Neural cell (in vitro differentiated cells): ENCODE measurements around the gene GOLGA6A. TPM values are rescaled to one million over a fixed set of nuclear protein-coding genes. Genes with fewer than 3 reads are reported as not detected.
"Not testable (repeated sequence)": the region's sequence is repeated elsewhere in the genome, so short reads cannot be mapped to it uniquely, and the experiment has no call there.

ENCODE experiments used
- H2AFZ ChIP-seq: fragments of 200-600, 300-800 bp; sonication (generic), shearing (Covaris generic); 2 replicates; pipeline ENCODE4 v1.6.0; 2014; ENCODE audit warnings: low read depth, mild to moderate bottlenecking, antibody characterized with exemption, low read length, moderate library complexity
- H3F3A ChIP-seq: fragments of 200-600 bp; shearing (Covaris generic); 2 replicates; pipeline ENCODE4 v1.6.1; 2016; ENCODE audit warnings: mild to moderate bottlenecking, moderate library complexity, mixed read lengths, antibody characterized with exemption, low read length; ENCODE audit not compliant: insufficient read depth, poor library complexity, severe bottlenecking
- H3K27ac ChIP-seq: fragments of 200-600, 300-800 bp; sonication (generic), shearing (Covaris generic); 2 replicates; pipeline ENCODE4 v1.5.1; 2014; ENCODE audit warnings: mild to moderate bottlenecking, low read length, moderate library complexity
- H3K27me3 ChIP-seq: fragments of 300-800, 200-600 bp; sonication (generic), shearing (Covaris generic); 2 replicates; pipeline ENCODE4 v1.6.0; 2014; ENCODE audit warnings: mild to moderate bottlenecking, low read depth, low read length, moderate library complexity; ENCODE audit not compliant: insufficient read depth
- H3K36me3 ChIP-seq: fragments of 300-800, 200-600 bp; sonication (generic), shearing (Covaris generic); 2 replicates; pipeline ENCODE4 v1.5.1; 2014; ENCODE audit warnings: mild to moderate bottlenecking, antibody characterized with exemption, low read length, moderate library complexity; ENCODE audit not compliant: insufficient read depth
- H3K4me2 ChIP-seq: fragments of 300-800, 200-600 bp; sonication (generic), shearing (Covaris generic); 2 replicates; pipeline ENCODE4 v1.6.0; 2014; ENCODE audit warnings: mild to moderate bottlenecking, low read length
- H3K4me3 ChIP-seq: fragments of 300-800, 200-600 bp; sonication (generic), shearing (Covaris generic); 2 replicates; pipeline ENCODE4 v1.5.1; 2014; ENCODE audit warnings: mild to moderate bottlenecking, low read length, moderate library complexity
- H3K79me2 ChIP-seq: fragments of 200-600 bp; shearing (Covaris generic); replicated peaks from 2 replicates; pipeline ENCODE4 v1.6.0; 2014; ENCODE audit warnings: mild to moderate bottlenecking, low read length, moderate library complexity; ENCODE audit not compliant: insufficient read depth
- H3K9ac ChIP-seq: fragments of 300-800, 200-600 bp; sonication (generic), shearing (Covaris generic); 2 replicates; pipeline ENCODE4 v1.6.1; 2016; ENCODE audit warnings: mild to moderate bottlenecking, low read length, mixed read lengths
- H3K9me2 ChIP-seq: fragments of 200-600 bp; shearing (Covaris generic); 2 replicates; pipeline ENCODE4 v1.6.1; 2016; ENCODE audit warnings: mild to moderate bottlenecking, low read length, mixed read lengths; ENCODE audit not compliant: insufficient read depth
- H3K9me3 ChIP-seq: fragments of 200-600, 300-800 bp; sonication (generic), shearing (Covaris generic); 2 replicates; pipeline ENCODE4 v1.6.1; 2016; ENCODE audit warnings: mild to moderate bottlenecking, mixed run types, low read length, moderate library complexity, mixed read lengths
- H4K20me1 ChIP-seq: fragments of 200-600 bp; shearing (Covaris generic); 2 replicates; pipeline ENCODE4 v1.6.1; 2016; ENCODE audit warnings: mild to moderate bottlenecking, mixed run types; ENCODE audit not compliant: insufficient read depth
- EP300 ChIP-seq: fragments of 450-650 bp; conservative IDR thresholded peaks from 2 replicates; pipeline ENCODE4 v1.6.1; 2014; ENCODE audit warnings: antibody characterized with exemption, mild to moderate bottlenecking, moderate library complexity; ENCODE audit not compliant: poor library complexity, severe bottlenecking
- EZH2 ChIP-seq: fragments of 200-600, 300-800 bp; shearing (Covaris generic), sonication (generic); IDR thresholded peaks from 2 replicates; pipeline ENCODE4 v1.6.1; 2014; ENCODE audit warnings: antibody characterized with exemption, low read length, borderline replicate concordance, mild to moderate bottlenecking; ENCODE audit not compliant: insufficient read depth, poor library complexity, severe bottlenecking
- MXI1 ChIP-seq: fragments of 450-650 bp; conservative IDR thresholded peaks from 2 replicates; pipeline ENCODE4 v1.6.1; 2014; ENCODE audit warnings: antibody characterized with exemption, mild to moderate bottlenecking; ENCODE audit not compliant: poor library complexity, severe bottlenecking
- POLR2AphosphoS5 ChIP-seq: IDR thresholded peaks from 2 replicates; pipeline ENCODE4 v1.6.1; 2012
- RAD21 ChIP-seq: fragments of 450-650 bp; conservative IDR thresholded peaks from 2 replicates; pipeline ENCODE4 v1.6.1; 2014; ENCODE audit warnings: antibody characterized with exemption, mild to moderate bottlenecking, moderate library complexity
- SMC3 ChIP-seq: fragments of 450-650 bp; conservative IDR thresholded peaks from 2 replicates; pipeline ENCODE4 v1.6.1; 2014; ENCODE audit warnings: antibody characterized with exemption, mild to moderate bottlenecking, moderate library complexity; ENCODE audit not compliant: poor library complexity
- TAF1 ChIP-seq: IDR thresholded peaks from 2 replicates; pipeline ENCODE4 v1.6.1; 2012; ENCODE audit warnings: low read depth
- polyA plus RNA-seq: library from polyadenylated mRNA; depleted of rRNA; stranded (reverse); fragments of >200 nt; gene quantifications from 2 replicates; pipeline ENCODE4 v1.2.3, GENCODE V29; 2014
- TF ChIP-seq, protein P1 (sequence below): fragments of 450-650 bp; IDR thresholded peaks from 2 replicates; pipeline ENCODE4 v1.5.1; 2014; ENCODE audit warnings: antibody characterized with exemption, mild to moderate bottlenecking, moderate library complexity; ENCODE audit not compliant: poor library complexity, severe bottlenecking
- TF ChIP-seq, protein P2 (sequence below): IDR thresholded peaks from 2 replicates; pipeline ENCODE4 v1.6.1; 2012; ENCODE audit warnings: borderline replicate concordance

Gene GOLGA6A
- polyA plus RNA-seq, 1 donor from 2014 or later: 0.50 TPM

DNA sequence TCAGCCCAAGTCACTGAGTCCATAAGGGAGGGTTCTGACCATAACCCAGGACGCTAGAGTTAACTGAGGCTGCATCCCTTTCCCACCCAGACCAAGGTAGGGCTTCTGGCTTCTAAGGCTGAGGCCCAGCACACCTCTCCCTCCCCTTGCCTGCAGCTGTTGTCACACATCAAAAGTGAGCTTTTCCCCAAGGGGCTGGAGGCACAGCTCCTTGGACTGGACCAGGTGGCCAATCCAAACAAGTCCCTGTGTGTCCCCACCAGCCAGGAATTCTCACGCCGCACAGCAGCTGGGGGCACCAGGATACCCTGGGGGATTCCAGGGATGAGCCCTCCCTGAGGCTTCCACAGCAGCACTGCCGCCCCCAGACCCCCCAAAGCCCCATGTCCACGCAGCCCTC, 25.8 kb upstream of the GOLGA6A start:
- Histone ChIP-seq H3K9me2 (no peaks in the 10 kb centered on the region), H4K20me1 (no peaks in the 10 kb centered on the region), H3K27ac (no peak overlapping the region), H2AFZ (no peak overlapping the region), H3K9me3 (no peaks in the 10 kb centered on the region), H3K9ac (no peak overlapping the region), H3K27me3 (no peaks in the 10 kb centered on the region), H3F3A (no peaks in the 10 kb centered on the region), H3K4me3 (no peak overlapping the region), H3K4me2 (no peak overlapping the region), H3K36me3 (no peaks in the 10 kb centered on the region), H3K79me2 (no peaks in the 10 kb centered on the region)
- TF ChIP-seq EZH2 (no peak), POLR2AphosphoS5 (no peak), SMC3 (no peak), TAF1 (no peak), EP300 (no peak), RAD21 (no peak), MXI1 (no peak)
- TF ChIP-seq, protein P1, sequence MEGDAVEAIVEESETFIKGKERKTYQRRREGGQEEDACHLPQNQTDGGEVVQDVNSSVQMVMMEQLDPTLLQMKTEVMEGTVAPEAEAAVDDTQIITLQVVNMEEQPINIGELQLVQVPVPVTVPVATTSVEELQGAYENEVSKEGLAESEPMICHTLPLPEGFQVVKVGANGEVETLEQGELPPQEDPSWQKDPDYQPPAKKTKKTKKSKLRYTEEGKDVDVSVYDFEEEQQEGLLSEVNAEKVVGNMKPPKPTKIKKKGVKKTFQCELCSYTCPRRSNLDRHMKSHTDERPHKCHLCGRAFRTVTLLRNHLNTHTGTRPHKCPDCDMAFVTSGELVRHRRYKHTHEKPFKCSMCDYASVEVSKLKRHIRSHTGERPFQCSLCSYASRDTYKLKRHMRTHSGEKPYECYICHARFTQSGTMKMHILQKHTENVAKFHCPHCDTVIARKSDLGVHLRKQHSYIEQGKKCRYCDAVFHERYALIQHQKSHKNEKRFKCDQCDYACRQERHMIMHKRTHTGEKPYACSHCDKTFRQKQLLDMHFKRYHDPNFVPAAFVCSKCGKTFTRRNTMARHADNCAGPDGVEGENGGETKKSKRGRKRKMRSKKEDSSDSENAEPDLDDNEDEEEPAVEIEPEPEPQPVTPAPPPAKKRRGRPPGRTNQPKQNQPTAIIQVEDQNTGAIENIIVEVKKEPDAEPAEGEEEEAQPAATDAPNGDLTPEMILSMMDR: no peak
- TF ChIP-seq, protein P2, sequence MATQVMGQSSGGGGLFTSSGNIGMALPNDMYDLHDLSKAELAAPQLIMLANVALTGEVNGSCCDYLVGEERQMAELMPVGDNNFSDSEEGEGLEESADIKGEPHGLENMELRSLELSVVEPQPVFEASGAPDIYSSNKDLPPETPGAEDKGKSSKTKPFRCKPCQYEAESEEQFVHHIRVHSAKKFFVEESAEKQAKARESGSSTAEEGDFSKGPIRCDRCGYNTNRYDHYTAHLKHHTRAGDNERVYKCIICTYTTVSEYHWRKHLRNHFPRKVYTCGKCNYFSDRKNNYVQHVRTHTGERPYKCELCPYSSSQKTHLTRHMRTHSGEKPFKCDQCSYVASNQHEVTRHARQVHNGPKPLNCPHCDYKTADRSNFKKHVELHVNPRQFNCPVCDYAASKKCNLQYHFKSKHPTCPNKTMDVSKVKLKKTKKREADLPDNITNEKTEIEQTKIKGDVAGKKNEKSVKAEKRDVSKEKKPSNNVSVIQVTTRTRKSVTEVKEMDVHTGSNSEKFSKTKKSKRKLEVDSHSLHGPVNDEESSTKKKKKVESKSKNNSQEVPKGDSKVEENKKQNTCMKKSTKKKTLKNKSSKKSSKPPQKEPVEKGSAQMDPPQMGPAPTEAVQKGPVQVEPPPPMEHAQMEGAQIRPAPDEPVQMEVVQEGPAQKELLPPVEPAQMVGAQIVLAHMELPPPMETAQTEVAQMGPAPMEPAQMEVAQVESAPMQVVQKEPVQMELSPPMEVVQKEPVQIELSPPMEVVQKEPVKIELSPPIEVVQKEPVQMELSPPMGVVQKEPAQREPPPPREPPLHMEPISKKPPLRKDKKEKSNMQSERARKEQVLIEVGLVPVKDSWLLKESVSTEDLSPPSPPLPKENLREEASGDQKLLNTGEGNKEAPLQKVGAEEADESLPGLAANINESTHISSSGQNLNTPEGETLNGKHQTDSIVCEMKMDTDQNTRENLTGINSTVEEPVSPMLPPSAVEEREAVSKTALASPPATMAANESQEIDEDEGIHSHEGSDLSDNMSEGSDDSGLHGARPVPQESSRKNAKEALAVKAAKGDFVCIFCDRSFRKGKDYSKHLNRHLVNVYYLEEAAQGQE: no peak

DNA sequence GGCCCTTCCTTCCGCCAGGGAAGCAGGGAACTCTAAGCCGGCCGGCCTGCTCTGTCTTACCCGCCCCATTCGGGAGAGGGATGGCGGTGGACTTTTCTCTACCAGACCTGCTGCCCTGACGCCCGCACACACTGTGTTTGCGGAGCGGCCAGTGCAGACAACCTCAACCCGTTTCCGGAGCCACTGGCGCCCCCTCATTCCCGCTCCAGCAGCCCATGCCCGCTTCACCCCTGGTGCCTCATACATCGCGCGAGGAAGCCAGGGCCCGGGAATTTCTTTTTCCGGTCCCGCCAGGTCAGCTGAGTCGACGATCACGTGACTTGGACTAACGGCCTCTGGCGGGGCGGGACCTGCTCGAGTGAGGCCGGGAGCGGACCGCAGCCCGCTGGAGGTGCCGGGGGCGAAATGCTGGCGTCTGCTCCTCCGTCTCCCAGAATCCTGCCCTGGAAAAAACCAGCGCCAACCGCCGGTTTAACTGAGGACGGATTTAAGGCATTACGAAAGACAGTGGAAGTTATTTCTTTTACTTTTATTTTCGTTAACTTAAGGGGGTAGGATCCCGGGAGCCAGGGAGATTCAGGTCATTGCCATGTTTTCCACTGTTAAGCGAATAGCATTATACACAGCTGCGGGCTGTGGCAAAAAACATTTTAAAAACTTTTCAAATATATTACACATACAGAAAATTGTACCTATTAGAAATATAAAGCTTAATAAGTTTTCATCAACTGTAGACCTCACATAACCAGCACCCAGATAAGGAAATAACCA, 17.8 kb upstream of the GOLGA6A start:
- peak overlapping the region; percentile 47 for H3K9ac ChIP-seq
- H3K27ac ChIP-seq, H3K79me2 ChIP-seq, H4K20me1 ChIP-seq, H3K4me2 ChIP-seq, H3F3A ChIP-seq, H3K9me3 ChIP-seq, H3K36me3 ChIP-seq, H3K9me2 ChIP-seq, H2AFZ ChIP-seq, H3K27me3 ChIP-seq: not testable (repeated sequence)
- TF ChIP-seq POLR2AphosphoS5 (peak; percentile 61), EP300 (peak; percentile 11), TAF1 (peak; percentile 30)
- peak overlapping the region; percentile 57 for H3K4me3 ChIP-seq

DNA sequence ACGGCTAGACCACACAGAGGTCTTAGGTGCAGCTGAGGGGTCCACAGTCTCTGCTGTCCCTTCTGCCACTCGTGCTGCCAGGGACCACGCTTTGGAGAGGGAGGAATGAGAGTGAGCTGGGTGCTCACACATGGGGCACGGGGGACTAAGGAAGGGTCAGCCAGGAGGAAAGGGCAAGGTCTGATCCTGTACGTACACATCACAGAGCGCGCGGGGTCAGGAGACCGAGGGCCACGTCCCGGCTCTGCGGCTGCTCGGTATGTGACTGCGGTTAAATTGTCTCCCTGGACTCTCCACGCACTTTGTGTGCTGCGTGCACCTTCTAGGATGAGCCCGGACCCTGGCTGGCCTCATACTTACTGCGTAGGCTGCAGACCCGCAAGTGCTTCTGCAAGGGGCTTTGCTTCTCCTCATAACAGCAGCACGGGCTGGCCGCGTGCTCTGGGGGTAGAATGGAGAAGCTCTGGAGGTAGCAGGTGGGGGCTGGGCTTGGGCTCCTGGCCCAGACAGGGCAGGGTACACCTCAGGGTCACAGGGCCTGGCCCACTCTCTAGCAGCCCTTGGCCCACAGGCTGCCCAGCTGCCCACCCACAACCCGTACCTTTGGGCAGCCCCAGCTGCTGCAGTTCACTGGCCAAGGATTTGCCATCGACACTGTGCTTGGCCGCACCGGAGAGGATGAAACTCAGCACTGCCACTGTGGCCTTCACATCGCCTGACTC, 14.6 kb upstream of the GOLGA6A start:
- H3K9me3 ChIP-seq, H3F3A ChIP-seq, H3K4me3 ChIP-seq, H2AFZ ChIP-seq, H3K9me2 ChIP-seq, H4K20me1 ChIP-seq, H3K9ac ChIP-seq, H3K4me2 ChIP-seq, H3K36me3 ChIP-seq, H3K27me3 ChIP-seq, H3K27ac ChIP-seq, H3K79me2 ChIP-seq: not testable (repeated sequence)

DNA sequence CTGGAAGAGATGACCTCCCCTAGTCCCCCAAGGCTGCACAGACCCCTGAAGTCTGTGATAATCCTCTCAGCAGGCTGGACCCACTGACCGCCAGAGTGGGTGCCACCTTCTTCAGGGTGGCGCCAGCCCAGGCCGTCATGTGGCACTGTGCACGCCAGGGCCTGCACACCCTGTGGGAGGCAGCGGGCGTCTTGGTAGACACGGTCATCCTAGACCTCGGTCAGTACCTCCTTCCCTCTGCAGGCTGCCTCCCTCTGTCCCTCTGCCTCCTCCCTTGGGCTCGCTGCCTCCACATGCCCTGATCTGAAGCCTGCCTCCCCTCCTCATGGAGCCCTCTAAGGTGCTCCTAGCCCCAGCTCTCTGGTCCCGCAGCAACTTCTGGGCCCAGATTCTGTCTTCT, 13.3 kb upstream of the GOLGA6A start:
- not testable (repeated sequence) for H3K27ac ChIP-seq, H3K79me2 ChIP-seq, H3K9me2 ChIP-seq, H3K27me3 ChIP-seq, H3K4me2 ChIP-seq, H4K20me1 ChIP-seq, H3F3A ChIP-seq, H3K4me3 ChIP-seq, H3K9ac ChIP-seq, H2AFZ ChIP-seq, H3K9me3 ChIP-seq, H3K36me3 ChIP-seq

DNA sequence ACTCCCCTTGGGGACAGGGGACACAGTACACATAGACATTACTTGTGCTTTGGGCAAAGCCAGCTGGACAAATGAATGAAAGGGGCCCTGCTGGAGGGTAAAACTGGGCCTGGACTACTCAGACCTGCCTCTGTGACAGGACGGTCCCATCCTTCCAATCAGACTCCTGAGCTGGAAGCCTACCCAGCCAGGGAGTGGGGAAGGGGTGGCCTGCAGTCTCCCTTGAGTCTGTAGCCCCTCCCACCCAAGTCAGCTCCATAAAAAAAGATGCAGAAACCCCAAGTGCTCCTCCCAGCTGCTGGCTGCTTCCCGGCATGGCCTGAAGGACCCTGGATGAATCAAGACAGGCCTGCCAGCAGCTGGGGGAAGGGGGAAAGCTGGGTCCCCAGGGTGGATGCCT, 12.2 kb upstream of the GOLGA6A start:
- H4K20me1 ChIP-seq, H3K9me3 ChIP-seq, H3K4me2 ChIP-seq, H3F3A ChIP-seq, H3K27me3 ChIP-seq, H3K9me2 ChIP-seq, H3K36me3 ChIP-seq, H3K27ac ChIP-seq, H2AFZ ChIP-seq, H3K4me3 ChIP-seq, H3K79me2 ChIP-seq, H3K9ac ChIP-seq: not testable (repeated sequence)
